Activated T-cell treated with anti-CD3 and anti-CD28 coated beads for 24 hours (primary cell): Measurements from ENCODE around the gene PPP1R16B.
A peak's percentile ranks its signal among the peaks of the same experiment; 100 is the strongest.
"Not testable (repeated sequence)": the region's sequence is repeated elsewhere in the genome, so short reads cannot be mapped to it uniquely, and the experiment has no call there.

Experiments used
- DNase-seq: peaks from one replicate; pipeline ENCODE4 v3.0.0-alpha.2; 2020; ENCODE audit warnings: low read depth

PPP1R16B gene

GRCh38 chr20:38853759-38854158 is 48.3 kb downstream of the PPP1R16B start:
- DNase-seq = no peak

DNA sequence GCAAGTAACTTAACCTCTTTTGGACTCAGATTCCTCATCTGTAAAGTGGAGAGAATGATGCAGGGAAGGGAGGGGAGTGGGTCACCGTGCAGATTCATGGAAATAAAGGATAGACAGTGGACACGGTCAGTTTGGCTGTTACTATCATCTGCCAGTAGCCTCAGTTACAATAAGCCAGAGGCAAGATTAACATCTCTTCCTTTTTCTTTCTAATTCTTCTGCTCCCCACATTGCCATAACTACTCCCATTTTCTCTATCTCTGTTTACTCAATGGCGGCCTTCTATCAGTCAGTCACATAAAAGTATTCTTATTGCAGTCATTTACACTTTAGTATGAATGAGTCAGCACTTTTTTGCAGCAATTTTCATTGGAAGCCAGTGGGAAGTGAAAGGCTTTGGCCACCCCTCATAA is 49.2 kb downstream of the PPP1R16B start:
- DNase-seq = no peak

DNA sequence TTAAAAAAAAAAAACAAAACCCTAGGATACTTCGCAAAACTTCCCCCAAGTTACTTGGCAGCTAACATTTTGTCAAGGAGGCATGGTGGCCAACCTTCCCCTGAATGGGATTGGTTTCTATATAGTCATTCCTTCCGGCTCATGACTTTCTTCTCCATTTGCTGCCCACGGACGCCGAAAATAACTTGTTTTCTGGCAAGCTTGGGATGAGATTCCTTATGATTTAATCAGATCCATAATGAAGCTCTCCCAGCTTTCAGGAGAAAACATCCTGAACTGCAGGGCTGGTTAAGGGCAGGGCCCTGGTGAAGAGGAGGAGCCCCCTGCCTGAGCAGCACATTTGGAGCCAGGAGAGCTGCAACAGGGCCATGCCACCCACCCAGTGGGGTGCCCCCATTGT is 49.9 kb downstream of the PPP1R16B start:
- no peak for DNase-seq

DNA sequence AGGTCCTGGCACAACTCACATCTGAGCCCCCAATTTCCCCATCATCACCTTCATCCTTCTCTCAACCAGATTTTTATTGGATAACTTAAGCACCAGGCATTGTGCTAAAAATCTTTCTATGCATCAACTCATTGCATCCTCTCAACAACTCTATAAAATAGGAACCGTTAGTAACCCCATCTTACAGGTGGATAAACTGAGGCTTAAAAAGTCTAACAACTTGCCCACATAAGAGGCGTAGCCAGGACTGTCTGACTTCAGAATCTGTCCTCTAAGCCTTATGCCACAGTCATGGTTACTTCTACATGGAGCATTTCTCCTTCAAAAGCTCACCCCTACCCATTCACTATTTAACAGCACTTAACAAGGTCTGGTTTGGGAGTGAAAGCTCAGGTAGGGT is 51.1 kb downstream of the PPP1R16B start:
- no peak for DNase-seq

- DNase-seq = no peak
Observed at GRCh38 chr20:38857703-38858102, 52.2 kb downstream of the PPP1R16B start.

DNA sequence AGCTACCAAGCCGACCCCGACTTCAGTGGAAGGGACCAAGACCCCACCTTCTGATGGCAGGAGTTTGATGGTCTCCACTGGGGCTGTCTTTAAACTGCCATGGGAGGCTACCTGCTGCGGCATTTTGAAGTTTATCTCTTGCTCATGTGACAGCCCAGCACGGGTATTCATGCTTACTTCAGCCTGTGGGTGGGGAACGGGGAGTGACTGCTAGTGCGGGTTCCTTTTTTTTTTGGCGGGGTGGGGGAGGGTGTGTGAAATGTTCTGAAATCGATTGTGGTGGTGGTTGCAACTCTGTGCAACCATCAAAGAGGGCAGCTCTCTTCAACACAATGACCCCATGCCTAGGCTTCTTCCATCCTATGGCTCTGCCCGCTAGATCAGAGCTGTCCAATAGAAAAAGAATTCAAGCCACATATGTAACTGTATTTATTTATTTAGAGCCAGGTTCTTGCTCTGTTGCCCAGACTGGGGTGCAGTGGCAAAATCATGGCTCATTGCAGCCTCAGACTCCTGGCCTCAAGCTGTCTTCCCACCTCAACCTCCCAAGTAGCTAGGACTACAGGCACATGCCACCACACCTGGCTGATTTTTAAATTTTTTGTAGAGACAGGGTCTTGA is 53.7 kb downstream of the PPP1R16B start:
- no peak for DNase-seq

GRCh38 chr20:38859857-38860256 is 54.4 kb downstream of the PPP1R16B start:
- not testable (repeated sequence) for DNase-seq

- no peak for DNase-seq
Observed at GRCh38 chr20:38861071-38861401, 55.5 kb downstream of the PPP1R16B start.

GRCh38 chr20:38862226-38862625 is 56.7 kb downstream of the PPP1R16B start:
- no peak for DNase-seq

GRCh38 chr20:38863024-38863851 is 57.7 kb downstream of the PPP1R16B start:
- peak; percentile 51 for DNase-seq

GRCh38 chr20:38864662-38865061 is 59.2 kb downstream of the PPP1R16B start:
- no peak for DNase-seq

DNA sequence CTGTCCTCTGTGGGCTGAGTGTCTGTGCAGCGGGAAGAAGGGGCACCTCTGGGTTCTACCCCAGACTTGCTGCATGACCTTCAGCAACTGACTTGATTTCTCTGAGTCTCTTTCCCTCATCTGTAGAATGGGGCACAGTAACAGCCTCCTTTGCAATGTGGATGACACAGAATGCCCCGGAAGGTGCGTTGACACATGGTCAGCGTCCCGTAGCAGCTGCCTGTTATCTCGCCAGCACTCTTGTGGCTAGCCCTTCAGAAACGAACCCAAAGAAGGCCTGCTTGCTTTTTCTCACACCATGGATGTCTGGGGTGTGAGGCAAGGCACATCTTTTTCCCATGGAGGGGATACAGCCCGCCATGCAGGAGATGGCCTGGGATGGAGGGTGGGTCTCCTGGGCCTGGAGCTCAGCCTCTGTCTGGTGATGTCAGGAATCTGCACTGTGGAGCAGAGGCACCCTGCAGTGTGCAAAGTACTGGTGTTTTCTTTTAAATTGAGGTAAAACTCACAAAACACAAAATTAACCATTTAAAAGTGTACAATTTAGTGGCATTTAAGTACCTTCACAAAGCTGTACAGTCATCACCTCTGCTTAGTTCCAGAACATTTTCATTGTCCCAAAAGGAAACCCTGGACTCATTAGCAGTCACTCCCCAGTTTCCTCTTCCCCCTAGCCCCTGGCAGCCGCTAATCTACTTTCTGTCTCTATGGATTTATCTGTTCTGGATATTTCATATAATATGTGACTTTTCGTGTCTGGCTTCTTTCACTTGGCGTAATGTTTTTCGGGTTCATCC is 61.0 kb downstream of the PPP1R16B start:
- DNase-seq = no peak

DNA sequence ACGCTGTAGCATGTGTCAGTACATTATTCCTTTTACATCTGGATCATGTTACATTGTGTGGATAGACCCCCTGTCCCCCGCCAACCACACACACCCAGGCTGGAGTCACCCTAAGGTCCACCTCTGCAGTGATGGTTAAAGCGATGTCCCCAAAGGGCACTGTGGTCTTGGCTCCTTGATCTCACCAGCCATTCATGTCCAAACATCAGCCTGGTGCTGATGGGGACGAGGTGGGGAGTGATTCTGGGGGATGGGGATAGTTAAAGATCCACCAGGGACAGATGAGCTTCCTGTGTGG is 61.5 kb downstream of the PPP1R16B start:
- DNase-seq = no peak

GRCh38 chr20:38870733-38871559 is 65.4 kb downstream of the PPP1R16B start:
- no peak for DNase-seq

GRCh38 chr20:38871560-38871953 is 66.1 kb downstream of the PPP1R16B start:
- no peak for DNase-seq

DNA sequence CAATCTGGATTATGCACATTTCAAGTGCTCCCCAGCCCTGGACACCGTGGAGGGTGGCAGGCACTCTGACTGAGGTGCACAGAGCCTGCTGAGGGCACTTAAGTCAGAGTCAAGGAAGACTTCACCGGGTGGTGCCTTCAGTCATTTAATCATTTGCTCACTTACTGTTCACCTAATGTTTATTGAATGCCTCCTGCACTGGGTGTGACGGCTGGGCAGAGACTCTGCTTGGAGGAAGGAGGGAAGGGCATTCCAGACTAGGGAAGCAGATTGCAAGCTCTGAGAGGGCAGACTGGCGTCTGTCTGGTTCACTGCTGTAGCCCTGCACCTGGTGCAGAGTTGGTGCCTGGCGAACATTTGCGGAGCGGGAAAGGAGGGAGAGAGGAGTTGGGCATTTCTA is 66.5 kb downstream of the PPP1R16B start:
- DNase-seq = no peak

DNA sequence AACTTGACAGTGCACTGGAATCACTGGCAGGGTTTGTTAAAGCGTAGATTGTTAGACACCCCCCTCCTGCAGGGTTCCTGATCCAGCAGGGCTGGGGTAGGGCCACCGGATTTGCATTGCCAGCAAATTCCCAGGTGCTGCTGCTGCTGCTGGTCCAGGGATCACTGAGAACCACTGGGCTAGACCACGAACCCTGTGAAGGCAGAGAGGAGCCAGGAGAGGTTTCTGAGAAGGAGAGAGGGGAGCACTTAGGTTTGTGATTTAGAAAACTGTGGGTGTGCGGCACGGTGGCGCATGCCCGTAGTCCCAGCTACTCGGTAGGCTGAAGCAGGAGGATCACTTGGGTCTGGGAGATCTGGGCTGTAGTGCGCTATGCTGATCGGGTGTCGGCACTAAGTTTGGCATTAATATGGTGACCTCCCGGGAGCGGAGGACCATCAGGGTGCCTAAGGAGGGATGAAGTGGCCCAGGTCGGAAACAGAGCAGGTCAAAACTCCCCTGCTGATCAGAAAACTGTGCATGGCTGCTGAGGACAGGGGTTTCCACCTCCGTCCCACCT is 67.1 kb downstream of the PPP1R16B start:
- DNase-seq = no peak

DNA sequence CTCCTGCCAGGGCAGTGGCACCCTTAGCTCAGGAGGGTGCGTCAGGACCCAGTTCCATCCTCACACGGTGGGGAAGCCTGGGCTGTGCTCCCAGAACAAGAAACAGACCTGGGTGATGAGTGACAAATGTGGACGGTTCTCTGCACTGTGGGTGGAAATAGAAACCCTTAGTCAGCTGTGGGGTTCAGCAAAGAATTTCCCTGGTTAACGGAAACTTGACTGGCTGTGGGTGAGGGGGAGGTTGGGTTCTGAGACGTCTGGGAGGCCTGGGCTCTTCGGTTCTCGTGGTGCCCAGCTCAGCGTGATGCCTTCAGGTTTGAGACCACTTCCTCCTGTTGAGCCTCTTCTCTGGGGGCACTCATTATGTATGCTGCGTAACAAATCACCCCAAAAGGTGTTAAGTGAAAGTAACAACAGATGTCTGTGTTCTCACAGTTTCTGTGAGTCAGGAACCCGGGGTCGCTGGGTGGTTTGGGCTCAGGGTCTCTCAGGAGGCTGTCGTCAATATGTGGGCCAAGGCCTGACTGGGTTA is 67.6 kb downstream of the PPP1R16B start:
- peak; percentile 85 for DNase-seq

DNA sequence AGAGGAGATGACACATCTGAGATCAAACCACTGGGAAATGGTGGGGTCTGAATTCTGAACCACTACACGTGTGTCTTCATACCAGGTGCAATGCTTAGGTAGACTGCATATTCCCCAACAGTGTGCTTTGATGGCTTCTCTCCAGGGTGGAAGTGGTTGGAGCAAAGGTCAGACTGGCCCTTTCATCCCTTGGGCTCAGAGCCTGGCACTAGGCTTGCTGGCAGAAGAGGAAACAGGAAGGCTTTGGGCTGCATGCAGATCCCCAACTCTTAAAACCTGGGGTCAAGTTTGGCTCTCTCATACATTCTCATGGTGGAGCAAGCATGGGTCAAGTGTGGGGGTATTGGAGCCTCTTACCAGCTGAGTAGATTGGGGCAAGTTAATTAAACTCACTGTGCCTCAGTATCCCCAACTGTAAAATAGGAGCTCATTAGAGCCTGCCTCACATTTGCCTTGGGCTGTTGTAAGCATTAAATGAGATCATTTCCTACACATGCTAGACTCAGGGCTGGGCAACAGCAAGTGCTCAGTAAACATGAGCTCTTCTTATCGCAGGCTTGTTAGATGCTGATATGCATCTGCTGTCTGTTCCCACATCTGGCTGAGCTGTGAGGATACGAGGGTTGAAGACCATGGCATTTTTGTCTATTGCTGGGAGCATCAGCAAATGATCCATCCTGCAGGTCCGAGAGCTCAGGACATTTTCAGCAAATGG is 69.1 kb downstream of the PPP1R16B start:
- no peak for DNase-seq

- no peak for DNase-seq
Observed at GRCh38 chr20:38875175-38875993, 69.9 kb downstream of the PPP1R16B start.
